Measurements from ENCODE around the gene MTCL1.
A peak's percentile ranks its signal among the peaks of the same experiment; 100 is the strongest.

Gene MTCL1

GRCh38 chr18:8715599-8715998 lies 10.2 kb downstream of the MTCL1 start:
- no peak for DNase-seq

- DNase-seq: no peak
Measured at GRCh38 chr18:8717011-8717770, 11.8 kb downstream of the MTCL1 start.

GRCh38 chr18:8718401-8718913 lies 13.1 kb downstream of the MTCL1 start:
- DNase-seq: no peak

- no peak for DNase-seq
Measured at GRCh38 chr18:8719192-8719591, 13.8 kb downstream of the MTCL1 start.

GRCh38 chr18:8720141-8720540 lies 14.8 kb downstream of the MTCL1 start:
- no peak for DNase-seq

- DNase-seq: no peak
Measured at GRCh38 chr18:8721094-8721669, 15.8 kb downstream of the MTCL1 start.

- DNase-seq: no peak
Measured at GRCh38 chr18:8721716-8722115, 16.4 kb downstream of the MTCL1 start.

GRCh38 chr18:8722946-8723820 lies 17.8 kb downstream of the MTCL1 start:
- no peak for DNase-seq

GRCh38 chr18:8724452-8724851 lies 19.1 kb downstream of the MTCL1 start:
- DNase-seq: no peak

- DNase-seq: no peak
Measured at GRCh38 chr18:8726281-8726680, 20.9 kb downstream of the MTCL1 start.

GRCh38 chr18:8726963-8727705 lies 21.8 kb downstream of the MTCL1 start:
- no peak for DNase-seq

- DNase-seq: no peak
Measured at GRCh38 chr18:8730080-8730827, 24.9 kb downstream of the MTCL1 start.

- no peak for DNase-seq
Measured at GRCh38 chr18:8732442-8733360, 27.3 kb downstream of the MTCL1 start.

- no peak for DNase-seq
Measured at GRCh38 chr18:8734496-8734895, 29.1 kb downstream of the MTCL1 start.

- no peak for DNase-seq
Measured at GRCh38 chr18:8735274-8735673, 29.9 kb downstream of the MTCL1 start.

GRCh38 chr18:8741117-8741516 lies 35.8 kb downstream of the MTCL1 start:
- DNase-seq: no peak

GRCh38 chr18:8741532-8741931 lies 36.2 kb downstream of the MTCL1 start:
- DNase-seq: peak in 1 of 2 experiments; percentile 10

GRCh38 chr18:8742387-8743361 lies 37.3 kb downstream of the MTCL1 start:
- no peak for DNase-seq

GRCh38 chr18:8744038-8744437 lies 38.7 kb downstream of the MTCL1 start:
- DNase-seq: no peak

- no peak for DNase-seq
Measured at GRCh38 chr18:8744656-8745055, 39.3 kb downstream of the MTCL1 start.
